Cardiac muscle cell (in vitro differentiated cells and primary cell): Measurements from ENCODE around the gene ZNF610. TPM values are rescaled to one million over a fixed set of nuclear protein-coding genes. Genes with fewer than 3 reads are reported as not detected.

Experiments used
- DNase-seq, 2 donors: peaks; one replicate each; pipeline versions ENCODE4 v3.0.0 to v3.0.0-alpha.2; 2010 to 2017; ENCODE audit warnings: low read depth in 1 of 2, low spot score in 1 of 2
- H3K27ac ChIP-seq: fragments of 200-600 bp; sonication (generic); 2 replicates; pipeline ENCODE4 v1.5.1; 2016
- H3K27me3 ChIP-seq: fragments of 200-600 bp; sonication (generic); 2 replicates; pipeline ENCODE4 v1.6.0; 2016; ENCODE audit warnings: control low read depth
- H3K36me3 ChIP-seq: fragments of 200-600 bp; sonication (generic); 2 replicates; pipeline ENCODE4 v1.5.1; 2016; ENCODE audit warnings: control low read depth
- H3K4me1 ChIP-seq: fragments of 200-600 bp; sonication (generic); 2 replicates; pipeline ENCODE4 v1.8.1; 2017; ENCODE audit warnings: low read depth, mild to moderate bottlenecking, mixed run types
- H3K4me3 ChIP-seq: fragments of 200-600 bp; sonication (generic); 2 replicates; pipeline ENCODE4 v1.5.1; 2016; ENCODE audit warnings: mild to moderate bottlenecking
- H3K9me3 ChIP-seq: fragments of 200-600 bp; sonication (generic); 2 replicates; pipeline ENCODE4 v1.5.1; 2017; ENCODE audit warnings: low read depth, mild to moderate bottlenecking, control low read depth
- CTCF ChIP-seq: IDR thresholded peaks from 2 replicates; pipeline ENCODE4 v1.5.1; 2012; ENCODE audit warnings: low read depth, mild to moderate bottlenecking, low read length
- polyA plus RNA-seq: library from polyadenylated mRNA; unstranded; fragments of >200 nt; fragmentation: Nextera tagmentation; extraction: Ambion mirVana; gene quantifications from 2 replicates; pipeline ENCODE4 v1.2.1, GENCODE V29; 2016
- total RNA-seq: library from RNA; depleted of rRNA; stranded (reverse); fragments of >200 nt; gene quantifications from 2 replicates; pipeline ENCODE4 v1.2.3, GENCODE V29; 2016

ZNF610 gene
- total and polyA plus RNA-seq, 2 experiments from 2014 or later = 14.3 to 15.7 TPM

GRCh38 chr19:52297601-52298364, 38.3 kb upstream of the ZNF610 start:
- Histone ChIP-seq H3K27ac (peak overlapping the region; percentile 93), H3K4me1 (peaks cover 8% of the 10 kb centered on the region), H3K36me3 (peaks cover 24% of the 10 kb centered on the region), H3K27me3 (no peaks in the 10 kb centered on the region), H3K4me3 (peak overlapping the region; percentile 98), H3K9me3 (no peaks in the 10 kb centered on the region)
- peak; percentile 8 to 22 for DNase-seq
- TF ChIP-seq CTCF = no peak

- H3K27ac ChIP-seq = no peak overlapping the region
- no peaks in the 10 kb centered on the region for H3K27me3 ChIP-seq
- peaks cover 19% of the 10 kb centered on the region for H3K36me3 ChIP-seq
- H3K9me3 ChIP-seq = peaks cover 14% of the 10 kb centered on the region
- DNase-seq = peak in 1 of 2 donors; percentile 34
- TF ChIP-seq CTCF = no peak
- H3K4me3 ChIP-seq = no peak overlapping the region
- no peaks in the 10 kb centered on the region for H3K4me1 ChIP-seq
These were observed 28.8 kb upstream of the ZNF610 start for GRCh38 chr19:52307275-52307674.

GRCh38 chr19:52322429-52322828, 13.6 kb upstream of the ZNF610 start:
- DNase-seq = no peak
- Histone ChIP-seq H3K27ac (no peak overlapping the region), H3K27me3 (no peaks in the 10 kb centered on the region), H3K9me3 (peaks cover 13% of the 10 kb centered on the region), H3K4me1 (no peaks in the 10 kb centered on the region), H3K36me3 (peaks cover 51% of the 10 kb centered on the region), H3K4me3 (no peak overlapping the region)
- no peak for TF ChIP-seq CTCF

GRCh38 chr19:52331757-52332156, 4.3 kb upstream of the ZNF610 start:
- H3K4me1 ChIP-seq = no peaks in the 10 kb centered on the region
- no peak for TF ChIP-seq CTCF
- H3K27ac ChIP-seq = no peak overlapping the region
- no peak overlapping the region for H3K4me3 ChIP-seq
- no peaks in the 10 kb centered on the region for H3K36me3 ChIP-seq
- peak in 1 of 2 donors; percentile 20 for DNase-seq
- peaks cover 3% of the 10 kb centered on the region for H3K9me3 ChIP-seq
- no peaks in the 10 kb centered on the region for H3K27me3 ChIP-seq

- H3K4me3 ChIP-seq = peak overlapping the region; percentile 70
- no peak for DNase-seq
- H3K9me3 ChIP-seq = peaks cover 3% of the 10 kb centered on the region
- no peak for TF ChIP-seq CTCF
- peaks cover 14% of the 10 kb centered on the region for H3K4me1 ChIP-seq
- H3K27ac ChIP-seq = peak overlapping the region; percentile 92
- H3K27me3 ChIP-seq = no peaks in the 10 kb centered on the region
- H3K36me3 ChIP-seq = no peaks in the 10 kb centered on the region
These were observed 301 bp upstream of the ZNF610 start for GRCh38 chr19:52335768-52336116.
